HG03196 (cell line): ENCODE data around the gene GJA1.

ENCODE experiments used
- ATAC-seq: cut with Tn5 transposase; IDR thresholded peaks from one replicate; pipeline ENCODE4 v1.9.1; 2021; ENCODE audit not compliant: unreplicated experiment

Gene GJA1

GRCh38 chr6:121482751-121483150 is 47.3 kb downstream of the GJA1 start:
- ATAC-seq: no peak

GRCh38 chr6:121485359-121485811 is 49.9 kb downstream of the GJA1 start:
- ATAC-seq: no peak

GRCh38 chr6:121491576-121491975 is 56.1 kb downstream of the GJA1 start:
- ATAC-seq: no peak

DNA sequence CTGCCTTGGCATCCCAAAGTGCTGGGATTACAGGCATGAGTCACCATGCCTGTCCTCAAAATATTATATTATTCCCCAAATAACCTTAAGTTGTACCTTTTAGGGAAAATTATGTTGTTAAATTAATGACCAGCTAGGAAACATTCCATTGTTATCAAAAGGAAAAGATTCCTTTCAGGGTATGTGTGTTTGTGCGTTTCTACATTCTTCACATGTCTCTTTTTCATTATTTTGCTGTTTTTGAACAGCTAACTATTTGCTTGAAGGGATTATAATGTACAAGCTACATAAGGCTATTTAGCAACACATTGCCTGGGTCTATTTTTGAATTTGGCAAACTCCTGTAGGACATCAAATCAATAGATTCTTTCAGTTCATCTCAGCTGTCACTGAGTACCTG is 57.1 kb downstream of the GJA1 start:
- no peak for ATAC-seq

- no peak for ATAC-seq
Observed at GRCh38 chr6:121497970-121498375, 62.5 kb downstream of the GJA1 start.

DNA sequence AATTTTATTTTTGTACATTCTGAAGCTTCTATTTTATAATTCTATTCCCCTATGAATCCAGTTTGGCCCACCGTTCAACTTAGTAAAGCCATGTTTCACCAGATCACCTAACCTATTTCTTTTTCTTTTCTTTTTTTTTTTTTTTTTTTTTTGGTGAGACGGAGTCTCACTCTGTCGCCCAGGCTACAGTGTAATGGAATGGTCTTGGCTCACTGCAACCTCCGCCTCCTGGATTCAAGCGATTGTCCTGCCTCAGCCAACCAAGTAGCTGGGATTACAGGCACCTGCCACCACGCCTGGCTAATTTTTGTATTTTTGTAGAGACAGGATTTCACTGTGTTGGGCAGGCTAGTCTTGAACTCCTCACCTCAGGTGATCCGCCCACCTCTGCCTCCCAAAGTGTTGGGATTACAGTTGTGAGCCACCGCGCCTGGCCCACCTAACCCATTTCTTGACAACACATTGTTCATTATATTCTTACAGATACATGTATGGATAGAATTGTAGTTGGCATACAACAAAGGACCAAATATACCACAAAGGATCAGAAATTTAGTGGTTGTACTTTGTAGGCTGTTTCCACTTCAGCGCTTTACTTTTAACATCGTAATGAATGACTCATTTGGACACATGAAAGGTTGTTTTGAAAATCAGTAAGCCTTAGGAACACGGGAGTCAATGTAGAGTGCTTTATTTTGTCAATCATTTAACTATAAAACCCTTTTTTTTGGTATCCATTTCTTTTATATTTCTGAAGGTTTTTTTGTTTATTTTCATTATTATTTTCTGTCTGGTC is 63.2 kb downstream of the GJA1 start:
- no peak for ATAC-seq
